Fibroblast of lung (primary cell): ENCODE results near the gene LDLRAD1. TPM values are rescaled to one million over a fixed set of nuclear protein-coding genes. Genes with fewer than 3 reads are reported as not detected.
A peak's percentile ranks its signal among the peaks of the same experiment; 100 is the strongest.
"Not testable (repeated sequence)": the region's sequence is repeated elsewhere in the genome, so short reads cannot be mapped to it uniquely, and the experiment has no call there.

Source experiments
- DNase-seq, 2 donors: peaks; one replicate each; pipeline versions ENCODE4 v3.0.0 to v3.0.0-alpha.2; 2010; ENCODE audit warnings: low read depth in 2 of 2
- H2AFZ ChIP-seq: 2 replicates; pipeline ENCODE4 v1.5.1; 2012; ENCODE audit warnings: low read length, control low read depth, inconsistent platforms
- H3K27ac ChIP-seq: 2 replicates; pipeline ENCODE4 v1.5.1; 2011; ENCODE audit warnings: low read length, control low read depth; ENCODE audit not compliant: insufficient read depth
- H3K27me3 ChIP-seq: 2 replicates; pipeline ENCODE4 v1.5.1; 2011; ENCODE audit warnings: mild to moderate bottlenecking, low read length; ENCODE audit not compliant: control insufficient read depth, insufficient read depth
- H3K36me3 ChIP-seq: 2 replicates; pipeline ENCODE4 v1.5.1; 2011; ENCODE audit warnings: low read length; ENCODE audit not compliant: control insufficient read depth, insufficient read depth
- H3K4me1 ChIP-seq: 2 replicates; pipeline ENCODE4 v1.5.1; 2011; ENCODE audit warnings: low read length; ENCODE audit not compliant: control insufficient read depth, insufficient read depth; ENCODE audit errors: extremely low read depth
- H3K4me2 ChIP-seq: 2 replicates; pipeline ENCODE4 v1.5.1; 2011; ENCODE audit warnings: low read length, control low read depth; ENCODE audit not compliant: insufficient read depth; ENCODE audit errors: extremely low read depth
- H3K4me3 ChIP-seq, 4 experiments: fragments of 200-600 bp in 1 of 4; sonication (generic) in 1 of 4; replicated peaks in 1 of 4; 2 replicates each; pipeline ENCODE4 v1.5.1; 2011 to 2016; ENCODE audit warnings: low read length in 4 of 4, low read depth in 3 of 4, mild to moderate bottlenecking in 3 of 4, control low read depth in 2 of 4, inconsistent platforms in 1 of 4, mixed read lengths in 1 of 4; ENCODE audit not compliant: insufficient read depth in 1 of 4; ENCODE audit errors: control extremely low read depth in 1 of 4
- H3K79me2 ChIP-seq: 2 replicates; pipeline ENCODE4 v1.5.1; 2012; ENCODE audit warnings: mild to moderate bottlenecking, low read length, inconsistent platforms; ENCODE audit not compliant: control insufficient read depth, insufficient read depth
- H3K9ac ChIP-seq: 2 replicates; pipeline ENCODE4 v1.5.1; 2011; ENCODE audit warnings: mild to moderate bottlenecking, low read length, control low read depth; ENCODE audit not compliant: insufficient read depth
- H3K9me3 ChIP-seq: 2 replicates; pipeline ENCODE4 v1.5.1; 2012; ENCODE audit warnings: low read depth, low read length; ENCODE audit not compliant: control insufficient read depth, insufficient read depth
- H4K20me1 ChIP-seq: 2 replicates; pipeline ENCODE4 v1.5.1; 2011; ENCODE audit warnings: low read length; ENCODE audit not compliant: control insufficient read depth, insufficient read depth; ENCODE audit errors: extremely low read depth
- EZH2 ChIP-seq: IDR thresholded peaks from 2 replicates; pipeline ENCODE4 v1.5.1; 2012; ENCODE audit warnings: low read length, control low read depth, mild to moderate bottlenecking; ENCODE audit errors: missing control alignments
- polyA plus RNA-seq, 2 donors: library from polyadenylated mRNA; depleted of rRNA in 1 of 2; stranded (reverse) in 1 of 2; unstranded in 1 of 2; fragments of >200 nt; gene quantifications; 2 replicates each; pipeline ENCODE4 v1.2.1, GENCODE V29; 2011 to 2012; ENCODE audit warnings: missing spikeins in 1 of 2
- total RNA-seq: library from RNA; depleted of rRNA; stranded (reverse); fragments of >200 nt; gene quantifications from 2 replicates; pipeline ENCODE4 v1.2.1, GENCODE V29; 2014
- TF ChIP-seq, protein P1 (sequence below), 2 donors: IDR thresholded peaks in 1 of 2; conservative IDR thresholded peaks in 1 of 2; 1 replicate in 1 of 2; 2 replicates in 1 of 2; pipeline ENCODE4 v1.5.1; 2011 to 2012; ENCODE audit warnings: low read length in 2 of 2, control low read depth in 1 of 2, inconsistent platforms in 1 of 2, low read depth in 1 of 2, mild to moderate bottlenecking in 1 of 2

LDLRAD1 gene
- total and polyA plus RNA-seq, 2 donors (not counting 1 experiment from before 2014, with no cell fraction given), result not detected

DNA sequence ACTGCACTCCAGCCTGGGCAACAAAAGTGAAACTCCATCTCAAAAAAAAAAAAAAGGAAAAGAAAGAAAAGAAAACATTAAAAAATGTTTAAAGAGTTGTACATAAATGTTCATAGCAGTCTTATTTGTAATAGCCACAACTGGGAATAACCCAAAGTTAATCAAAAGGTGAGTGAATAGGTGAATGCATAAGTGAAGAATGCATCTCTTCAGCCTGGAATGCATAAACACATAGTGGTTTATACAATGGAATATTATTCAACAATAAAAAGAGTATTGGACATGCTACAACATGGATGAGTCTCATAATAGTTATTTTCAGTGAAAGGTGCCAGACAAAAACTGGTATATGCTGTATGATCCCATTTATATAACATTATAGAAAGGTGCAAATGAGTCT, 18.1 kb downstream of the LDLRAD1 start:
- no peaks in the 10 kb centered on the region for H3K36me3 ChIP-seq
- no peak overlapping the region for H3K9ac ChIP-seq
- no peaks in the 10 kb centered on the region for H3K79me2 ChIP-seq
- no peaks in the 10 kb centered on the region for H3K27me3 ChIP-seq
- no peaks in the 10 kb centered on the region for H4K20me1 ChIP-seq
- H3K4me3 ChIP-seq, result no peak overlapping the region
- H3K9me3 ChIP-seq, result no peaks in the 10 kb centered on the region
- peak in 1 of 2 donors; percentile 10 for DNase-seq
- H2AFZ ChIP-seq, result no peak overlapping the region
- no peaks in the 10 kb centered on the region for H3K4me1 ChIP-seq
- no peak for TF ChIP-seq EZH2
- TF ChIP-seq, protein P1, sequence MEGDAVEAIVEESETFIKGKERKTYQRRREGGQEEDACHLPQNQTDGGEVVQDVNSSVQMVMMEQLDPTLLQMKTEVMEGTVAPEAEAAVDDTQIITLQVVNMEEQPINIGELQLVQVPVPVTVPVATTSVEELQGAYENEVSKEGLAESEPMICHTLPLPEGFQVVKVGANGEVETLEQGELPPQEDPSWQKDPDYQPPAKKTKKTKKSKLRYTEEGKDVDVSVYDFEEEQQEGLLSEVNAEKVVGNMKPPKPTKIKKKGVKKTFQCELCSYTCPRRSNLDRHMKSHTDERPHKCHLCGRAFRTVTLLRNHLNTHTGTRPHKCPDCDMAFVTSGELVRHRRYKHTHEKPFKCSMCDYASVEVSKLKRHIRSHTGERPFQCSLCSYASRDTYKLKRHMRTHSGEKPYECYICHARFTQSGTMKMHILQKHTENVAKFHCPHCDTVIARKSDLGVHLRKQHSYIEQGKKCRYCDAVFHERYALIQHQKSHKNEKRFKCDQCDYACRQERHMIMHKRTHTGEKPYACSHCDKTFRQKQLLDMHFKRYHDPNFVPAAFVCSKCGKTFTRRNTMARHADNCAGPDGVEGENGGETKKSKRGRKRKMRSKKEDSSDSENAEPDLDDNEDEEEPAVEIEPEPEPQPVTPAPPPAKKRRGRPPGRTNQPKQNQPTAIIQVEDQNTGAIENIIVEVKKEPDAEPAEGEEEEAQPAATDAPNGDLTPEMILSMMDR (conservative IDR thresholded peaks at IDR 0.05 in 1 of 2, IDR thresholded peaks at IDR 0.05 in 1 of 2; ENCODE audit: low read depth in 1 of 2, low read length in 2 of 2), result no peak
- H3K4me2 ChIP-seq, result no peak overlapping the region
- H3K27ac ChIP-seq, result no peak overlapping the region

DNA sequence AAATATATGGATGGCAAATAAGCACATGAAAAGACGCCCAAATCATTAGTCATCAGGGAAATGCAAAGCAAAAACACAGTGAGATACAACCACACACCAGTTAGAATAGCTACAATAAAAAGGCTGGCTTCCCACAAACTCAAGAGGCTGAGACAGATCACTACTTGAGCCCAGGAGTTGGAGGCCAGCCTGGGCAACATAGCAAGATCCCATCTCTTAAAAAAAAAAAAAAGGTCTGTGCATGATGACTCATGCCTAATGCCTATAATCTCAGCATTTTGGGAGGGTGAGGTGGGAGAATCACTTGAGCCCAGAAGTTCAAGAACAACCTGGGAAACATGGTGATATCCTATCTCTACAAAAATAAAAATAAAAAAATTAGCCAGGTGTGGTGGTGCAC, 19.8 kb downstream of the LDLRAD1 start:
- Histone ChIP-seq H3K27ac (no peak overlapping the region), H4K20me1 (no peaks in the 10 kb centered on the region), H3K27me3 (no peaks in the 10 kb centered on the region), H3K4me3 (no peak overlapping the region), H3K4me2 (no peak overlapping the region), H2AFZ (no peak overlapping the region), H3K9ac (no peak overlapping the region), H3K9me3 (no peaks in the 10 kb centered on the region), H3K36me3 (no peaks in the 10 kb centered on the region), H3K4me1 (no peaks in the 10 kb centered on the region), H3K79me2 (no peaks in the 10 kb centered on the region)
- no peak for DNase-seq
- no peak for TF ChIP-seq EZH2
- TF ChIP-seq, protein P1 (conservative IDR thresholded peaks at IDR 0.05 in 1 of 2, IDR thresholded peaks at IDR 0.05 in 1 of 2; ENCODE audit: low read depth in 1 of 2, low read length in 2 of 2), result no peak

DNA sequence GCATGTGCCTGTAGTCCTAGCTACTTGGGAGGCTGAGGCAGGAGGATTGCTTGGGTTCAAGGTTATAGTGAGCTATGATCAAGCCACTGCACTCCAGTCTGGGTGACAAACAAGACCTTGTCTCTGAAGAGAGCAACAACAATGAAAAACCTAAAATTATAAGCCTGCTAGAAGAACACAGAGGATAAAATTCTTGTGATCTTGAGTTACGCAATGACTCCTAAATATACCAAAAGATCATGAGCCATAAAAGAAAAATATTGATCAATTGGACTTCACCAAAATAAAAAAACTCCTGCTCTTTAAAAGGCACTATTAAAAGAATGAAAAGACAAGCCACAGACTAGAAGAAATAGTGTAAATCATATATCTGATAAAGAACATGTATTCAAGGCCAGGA, 22.3 kb downstream of the LDLRAD1 start:
- DNase-seq, result no peak
- no peak for TF ChIP-seq EZH2
- TF ChIP-seq, protein P1 (conservative IDR thresholded peaks at IDR 0.05 in 1 of 2, IDR thresholded peaks at IDR 0.05 in 1 of 2; ENCODE audit: low read depth in 1 of 2, low read length in 2 of 2), result no peak

DNA sequence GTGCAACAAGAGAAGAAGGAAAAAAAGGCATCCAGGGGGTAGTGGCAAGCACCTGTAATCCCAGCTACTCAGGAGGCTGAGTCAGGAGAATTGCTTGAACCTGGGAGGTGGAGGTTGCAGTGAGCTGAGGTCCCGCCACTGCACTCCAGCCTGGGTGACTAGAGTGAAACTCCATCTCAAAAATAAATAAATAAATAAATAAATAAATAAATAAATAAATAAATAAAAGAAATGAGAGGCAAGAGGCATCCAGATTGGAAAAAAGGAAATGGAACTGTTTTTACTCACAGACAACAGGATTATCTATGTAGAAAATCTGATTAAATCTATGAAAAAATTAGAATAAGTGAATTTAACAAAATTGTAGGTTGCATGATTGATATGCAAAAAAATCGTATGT, 23.5 kb downstream of the LDLRAD1 start:
- H3K27me3 ChIP-seq, DNase-seq, H3K4me1 ChIP-seq, H3K9ac ChIP-seq, H3K9me3 ChIP-seq, H3K4me2 ChIP-seq, H3K27ac ChIP-seq, H2AFZ ChIP-seq, H3K79me2 ChIP-seq, H4K20me1 ChIP-seq, H3K36me3 ChIP-seq, H3K4me3 ChIP-seq: not testable (repeated sequence)

More for the DNA sequence above, 22.3 kb downstream of the LDLRAD1 start:
- Histone ChIP-seq H3K9ac (no peak overlapping the region), H3K36me3 (no peaks in the 10 kb centered on the region), H4K20me1 (no peaks in the 10 kb centered on the region), H3K4me2 (no peak overlapping the region), H3K4me3 (no peak overlapping the region), H3K4me1 (no peaks in the 10 kb centered on the region), H3K79me2 (no peaks in the 10 kb centered on the region), H2AFZ (no peak overlapping the region), H3K27ac (no peak overlapping the region), H3K9me3 (no peaks in the 10 kb centered on the region), H3K27me3 (no peaks in the 10 kb centered on the region)
